Stomach smooth muscle (tissue), 2 donors: ENCODE results near the gene SLC6A5.

ENCODE experiments used
- H3K27ac ChIP-seq: one replicate; pipeline ENCODE4 v1.7.0; 2013; ENCODE audit warnings: mild to moderate bottlenecking, low read length, inconsistent platforms
- H3K27me3 ChIP-seq, 2 donors: one replicate each; pipeline ENCODE4 v1.7.0; 2013; ENCODE audit warnings: low read length in 2 of 2; ENCODE audit not compliant: insufficient read depth in 2 of 2, control insufficient read depth in 1 of 2
- H3K36me3 ChIP-seq, 2 donors: one replicate each; pipeline ENCODE4 v1.7.0; 2013; ENCODE audit warnings: low read length in 2 of 2; ENCODE audit not compliant: control insufficient read depth in 2 of 2, insufficient read depth in 2 of 2
- H3K4me1 ChIP-seq: one replicate; pipeline ENCODE4 v1.7.0; 2013; ENCODE audit warnings: low read length; ENCODE audit not compliant: control insufficient read depth, insufficient read depth
- H3K4me3 ChIP-seq, 2 donors: one replicate each; pipeline ENCODE4 v1.7.0; 2013; ENCODE audit warnings: low read length in 2 of 2
- H3K9ac ChIP-seq, 2 donors: one replicate each; pipeline ENCODE4 v1.7.0; 2013; ENCODE audit warnings: low read length in 2 of 2, mild to moderate bottlenecking in 1 of 2
- H3K9me3 ChIP-seq, 2 donors: one replicate each; pipeline ENCODE4 v1.7.0; 2013; ENCODE audit warnings: low read length in 2 of 2; ENCODE audit not compliant: control insufficient read depth in 2 of 2
- donor health status: healthy.
- donor health status: Pancreatic carcinoma.

The SLC6A5 gene

GRCh38 chr11:20597154-20597679 lies 2.2 kb upstream of the SLC6A5 start:
- H3K27ac ChIP-seq = no peak overlapping the region
- no peaks in the 10 kb centered on the region for H3K9me3 ChIP-seq
- no peak overlapping the region for H3K9ac ChIP-seq
- peaks cover 51 to 65% of the 10 kb centered on the region in 2 donors for H3K27me3 ChIP-seq
- H3K36me3 ChIP-seq = no peaks in the 10 kb centered on the region
- H3K4me3 ChIP-seq = no peak overlapping the region
- H3K4me1 ChIP-seq = peaks cover 3% of the 10 kb centered on the region

- H3K9ac ChIP-seq = no peak overlapping the region
- no peak overlapping the region for H3K27ac ChIP-seq
- peaks cover 3% of the 10 kb centered on the region for H3K4me1 ChIP-seq
- H3K4me3 ChIP-seq = no peak overlapping the region
- H3K36me3 ChIP-seq = no peaks in the 10 kb centered on the region
- no peaks in the 10 kb centered on the region for H3K9me3 ChIP-seq
- peaks cover 55 to 69% of the 10 kb centered on the region in 2 donors for H3K27me3 ChIP-seq
These were observed 1.5 kb upstream of the SLC6A5 start for GRCh38 chr11:20597680-20598484.

- Histone ChIP-seq H3K27ac (no peak overlapping the region), H3K4me1 (peaks cover 3% of the 10 kb centered on the region), H3K36me3 (no peaks in the 10 kb centered on the region), H3K9me3 (no peaks in the 10 kb centered on the region), H3K4me3 (no peak overlapping the region), H3K9ac (no peak overlapping the region), H3K27me3 (peaks cover 61 to 75% of the 10 kb centered on the region in 2 donors)
These were observed 916 bp upstream of the SLC6A5 start for GRCh38 chr11:20598492-20598891.

- no peak overlapping the region for H3K4me3 ChIP-seq
- no peaks in the 10 kb centered on the region for H3K9me3 ChIP-seq
- H3K4me1 ChIP-seq = peaks cover 3% of the 10 kb centered on the region
- H3K36me3 ChIP-seq = no peaks in the 10 kb centered on the region
- no peak overlapping the region for H3K27ac ChIP-seq
- no peak overlapping the region for H3K9ac ChIP-seq
- H3K27me3 ChIP-seq = peaks cover 68 to 90% of the 10 kb centered on the region in 2 donors
These were observed 575 bp downstream of the SLC6A5 start for GRCh38 chr11:20600020-20600346.

GRCh38 chr11:20600551-20600950 lies 1.1 kb downstream of the SLC6A5 start:
- Histone ChIP-seq H3K4me1 (peaks cover 7% of the 10 kb centered on the region), H3K27me3 (peaks cover 71 to 95% of the 10 kb centered on the region in 2 donors), H3K9me3 (no peaks in the 10 kb centered on the region), H3K36me3 (no peaks in the 10 kb centered on the region), H3K27ac (no peak overlapping the region), H3K4me3 (no peak overlapping the region), H3K9ac (no peak overlapping the region)

- Histone ChIP-seq H3K27ac (no peak overlapping the region), H3K4me3 (no peak overlapping the region), H3K4me1 (peaks cover 7% of the 10 kb centered on the region), H3K9me3 (no peaks in the 10 kb centered on the region), H3K9ac (no peak overlapping the region), H3K36me3 (no peaks in the 10 kb centered on the region), H3K27me3 (peaks cover 71 to 90% of the 10 kb centered on the region in 2 donors)
These were observed 2.0 kb downstream of the SLC6A5 start for GRCh38 chr11:20601221-20601914.

- no peak overlapping the region for H3K4me3 ChIP-seq
- no peak overlapping the region for H3K27ac ChIP-seq
- H3K4me1 ChIP-seq = peaks cover 4% of the 10 kb centered on the region
- H3K9me3 ChIP-seq = no peaks in the 10 kb centered on the region
- no peaks in the 10 kb centered on the region for H3K36me3 ChIP-seq
- H3K27me3 ChIP-seq = peaks cover 65 to 73% of the 10 kb centered on the region in 2 donors
- H3K9ac ChIP-seq = no peak overlapping the region
These were observed 4.9 kb downstream of the SLC6A5 start for GRCh38 chr11:20604295-20604803.

- no peaks in the 10 kb centered on the region for H3K36me3 ChIP-seq
- H3K27ac ChIP-seq = no peak overlapping the region
- H3K9me3 ChIP-seq = no peaks in the 10 kb centered on the region
- H3K4me1 ChIP-seq = peaks cover 7% of the 10 kb centered on the region
- H3K27me3 ChIP-seq = peaks cover 63 to 72% of the 10 kb centered on the region in 2 donors
- no peak overlapping the region for H3K4me3 ChIP-seq
- no peak overlapping the region for H3K9ac ChIP-seq
These were observed 5.6 kb downstream of the SLC6A5 start for GRCh38 chr11:20604864-20605601.

GRCh38 chr11:20605602-20606091 lies 6.2 kb downstream of the SLC6A5 start:
- Histone ChIP-seq H3K4me1 (peaks cover 11% of the 10 kb centered on the region), H3K9ac (no peak overlapping the region), H3K27me3 (peaks cover 63 to 68% of the 10 kb centered on the region in 2 donors), H3K36me3 (no peaks in the 10 kb centered on the region), H3K9me3 (no peaks in the 10 kb centered on the region), H3K4me3 (no peak overlapping the region), H3K27ac (no peak overlapping the region)

GRCh38 chr11:20608934-20609333 lies 9.5 kb downstream of the SLC6A5 start:
- H3K27ac ChIP-seq = no peak overlapping the region
- H3K27me3 ChIP-seq = peaks cover 45% of the 10 kb centered on the region in 2 donors
- H3K36me3 ChIP-seq = no peaks in the 10 kb centered on the region
- H3K9ac ChIP-seq = no peak overlapping the region
- peaks cover 11% of the 10 kb centered on the region for H3K4me1 ChIP-seq
- no peak overlapping the region for H3K4me3 ChIP-seq
- no peaks in the 10 kb centered on the region for H3K9me3 ChIP-seq
